HepG2 (cell line): ENCODE results near the gene SYNE3. TPM values are rescaled to one million over a fixed set of nuclear protein-coding genes. Genes with fewer than 3 reads are reported as not detected.
A peak's percentile ranks its signal among the peaks of the same experiment; 100 is the strongest.

ENCODE experiments used
- ATF1 ChIP-seq: IDR thresholded peaks from 2 replicates; pipeline ENCODE4 v1.6.1; 2016; ENCODE audit warnings: mild to moderate bottlenecking, control low read depth
- DMAP1 ChIP-seq: IDR thresholded peaks from 2 replicates; pipeline ENCODE4 v1.6.1; 2016
- DZIP1 ChIP-seq: sonication (generic); formaldehyde crosslinking; IDR thresholded peaks from 2 replicates; pipeline ENCODE4 v1.5.0; 2020; ENCODE audit warnings: mild to moderate bottlenecking, missing genetic modification reagents
- EED ChIP-seq: sonication (generic); formaldehyde crosslinking; IDR thresholded peaks from 2 replicates; pipeline ENCODE4 v1.5.0; 2020; ENCODE audit warnings: mild to moderate bottlenecking, missing genetic modification reagents
- FIP1L1 ChIP-seq: fragments of 200-400 bp; formaldehyde crosslinking; IDR thresholded peaks from 2 replicates; pipeline ENCODE4 v1.6.1; 2018; ENCODE audit warnings: low read depth, mild to moderate bottlenecking, low read length, moderate library complexity, borderline replicate concordance; ENCODE audit not compliant: insufficient read depth
- FOXA1 ChIP-seq, 2 experiments: fragments of 450-650 bp in 1 of 2; sonication (generic) in 1 of 2; formaldehyde crosslinking in 1 of 2; IDR thresholded peaks; 2 replicates each; pipeline versions ENCODE4 v1.4.0 to v1.6.1; 2016 to 2020; ENCODE audit warnings: missing genetic modification reagents in 1 of 2
- HOXA3 ChIP-seq: sonication (generic); formaldehyde crosslinking; IDR thresholded peaks from 2 replicates; pipeline ENCODE4 v1.5.0; 2020; ENCODE audit warnings: missing genetic modification reagents
- NAIF1 ChIP-seq: sonication (generic); formaldehyde crosslinking; IDR thresholded peaks from 2 replicates; pipeline ENCODE4 v1.5.0; 2020; ENCODE audit warnings: mild to moderate bottlenecking, missing genetic modification reagents, borderline replicate concordance
- NCOA2 ChIP-seq: sonication (generic); formaldehyde crosslinking; IDR thresholded peaks from 2 replicates; pipeline ENCODE4 v1.8.0; 2022; ENCODE audit warnings: inconsistent platforms
- PHF8 ChIP-seq: sonication (generic); formaldehyde crosslinking; IDR thresholded peaks from 2 replicates; pipeline ENCODE4 v1.5.0; 2020; ENCODE audit warnings: missing genetic modification reagents
- PPARG ChIP-seq: conservative IDR thresholded peaks from 2 replicates; pipeline ENCODE4 v1.6.1; 2016; ENCODE audit warnings: missing biosample characterization, missing genetic modification reagents
- SAP130 ChIP-seq: IDR thresholded peaks from 2 replicates; pipeline ENCODE4 v1.6.1; 2016; ENCODE audit warnings: low read depth
- TRAFD1 ChIP-seq: sonication (generic); formaldehyde crosslinking; IDR thresholded peaks from 2 replicates; pipeline ENCODE4 v1.5.1; 2020; ENCODE audit warnings: missing genetic modification reagents, mild to moderate bottlenecking, borderline replicate concordance
- YEATS4 ChIP-seq: sonication (generic); formaldehyde crosslinking; IDR thresholded peaks from 2 replicates; pipeline ENCODE4 v1.4.0; 2020; ENCODE audit warnings: missing genetic modification reagents, borderline replicate concordance
- ZBTB20 ChIP-seq: sonication (generic); formaldehyde crosslinking; IDR thresholded peaks from 2 replicates; pipeline ENCODE4 v1.8.1; 2023; ENCODE audit warnings: missing genetic modification reagents, low read depth, mild to moderate bottlenecking, borderline replicate concordance
- ZIK1 ChIP-seq: sonication (generic); formaldehyde crosslinking; IDR thresholded peaks from 2 replicates; pipeline ENCODE4 v1.5.0; 2020; ENCODE audit warnings: mild to moderate bottlenecking, low read depth, missing genetic modification reagents, borderline replicate concordance
- ZNF18 ChIP-seq: sonication (generic); formaldehyde crosslinking; IDR thresholded peaks from 2 replicates; pipeline ENCODE4 v1.8.0; 2022; ENCODE audit warnings: mild to moderate bottlenecking, missing genetic modification reagents; ENCODE audit not compliant: insufficient replicate concordance
- ZNF580 ChIP-seq: IDR thresholded peaks from 2 replicates; pipeline ENCODE4 v1.6.1; 2016; ENCODE audit warnings: low read depth, borderline replicate concordance
- ZNF891 ChIP-seq: sonication (generic); formaldehyde crosslinking; IDR thresholded peaks from 2 replicates; pipeline ENCODE4 v1.5.0; 2020; ENCODE audit warnings: mild to moderate bottlenecking, missing genetic modification reagents
- ZZZ3 ChIP-seq: sonication (generic); formaldehyde crosslinking; IDR thresholded peaks from 2 replicates; pipeline ENCODE4 v1.4.0; 2020; ENCODE audit warnings: missing genetic modification reagents, mild to moderate bottlenecking, borderline replicate concordance
- polyA plus RNA-seq, 8 experiments: library from polyadenylated mRNA; depleted of rRNA in 3 of 8; stranded (reverse) in 7 of 8; unstranded in 1 of 8; fragments of >200 nt; fragmentation: Illumina TruSeq in 4 of 8; extraction: Trizol in 4 of 8; gene quantifications; 2 replicates each; pipeline versions ENCODE4 v1.2.1 to v1.2.3, GENCODE V29; 2011 to 2016; ENCODE audit warnings: low read depth in 4 of 8, missing spikeins in 1 of 8, mixed read lengths in 1 of 8; ENCODE audit not compliant: insufficient read depth in 1 of 8
- total RNA-seq, 5 experiments: library from RNA; depleted of rRNA; stranded (reverse); fragments of >200 nt; fragmentation: Illumina TruSeq; extraction: Trizol; gene quantifications; 2 replicates each; pipeline ENCODE4 v1.2.3, GENCODE V29; 2016; ENCODE audit warnings: low read depth in 1 of 5

Gene SYNE3
- total and polyA plus RNA-seq, 2 of the 13 experiments (the other 11 are each of a cell fraction or from before 2014, with no cell fraction given): 7.8 to 8.0 TPM

GRCh38 chr14:95549656-95550585, 33.5 kb upstream of the SYNE3 start (continued):
- 0 out of 2 replicates have a peak, but pooled peaks have one; percentile 45 for TF ChIP-seq PPARG (CRISPR knock-in tag)
- no peak for TF ChIP-seq FOXA1 (IDR thresholded peaks at IDR 0.05)
- TF ChIP-seq FOXA1 (CRISPR knock-in tag; IDR thresholded peaks at IDR 0.05): peak; percentile 83
- TF ChIP-seq HOXA3 (CRISPR knock-in tag): peak; percentile 83
- TF ChIP-seq ZNF891 (CRISPR knock-in tag): peak; percentile 25; the same call in 1 of the 2 replicates
- peak; percentile 58; the same call in 1 of the 2 replicates for TF ChIP-seq TRAFD1 (CRISPR knock-in tag)
- TF ChIP-seq FIP1L1: 0 out of 2 replicates have a peak, but pooled peaks have one; percentile 53
- no peak; the same call in 1 of the 2 replicates for TF ChIP-seq ZIK1 (CRISPR knock-in tag)
- TF ChIP-seq EED (CRISPR knock-in tag): no peak
- no peak for TF ChIP-seq ATF1
- peak; percentile 82; the same call in 1 of the 2 replicates for TF ChIP-seq ZBTB20 (CRISPR knock-in tag)
- TF ChIP-seq ZNF580 (CRISPR knock-in tag): peak; percentile 60; the same call in 1 of the 2 replicates
- peak; percentile 90 for TF ChIP-seq SAP130 (CRISPR knock-in tag)
- TF ChIP-seq PHF8: peak; percentile 28; the same call in 1 of the 2 replicates
- TF ChIP-seq NAIF1 (CRISPR knock-in tag): no peak
- TF ChIP-seq DZIP1: no peak
- TF ChIP-seq YEATS4 (CRISPR knock-in tag): peak; percentile 43; the same call in 1 of the 2 replicates
- peak; percentile 85 for TF ChIP-seq NCOA2 (CRISPR knock-in tag)
- peak; percentile 78 for TF ChIP-seq ZNF18
- TF ChIP-seq DMAP1 (CRISPR knock-in tag): 0 out of 2 replicates have a peak, but pooled peaks have one; percentile 31
- TF ChIP-seq ZZZ3 (CRISPR knock-in tag): peak; percentile 52; the same call in 1 of the 2 replicates
